ENCODE measurements around the gene PLA2G6.

Gene PLA2G6

DNA sequence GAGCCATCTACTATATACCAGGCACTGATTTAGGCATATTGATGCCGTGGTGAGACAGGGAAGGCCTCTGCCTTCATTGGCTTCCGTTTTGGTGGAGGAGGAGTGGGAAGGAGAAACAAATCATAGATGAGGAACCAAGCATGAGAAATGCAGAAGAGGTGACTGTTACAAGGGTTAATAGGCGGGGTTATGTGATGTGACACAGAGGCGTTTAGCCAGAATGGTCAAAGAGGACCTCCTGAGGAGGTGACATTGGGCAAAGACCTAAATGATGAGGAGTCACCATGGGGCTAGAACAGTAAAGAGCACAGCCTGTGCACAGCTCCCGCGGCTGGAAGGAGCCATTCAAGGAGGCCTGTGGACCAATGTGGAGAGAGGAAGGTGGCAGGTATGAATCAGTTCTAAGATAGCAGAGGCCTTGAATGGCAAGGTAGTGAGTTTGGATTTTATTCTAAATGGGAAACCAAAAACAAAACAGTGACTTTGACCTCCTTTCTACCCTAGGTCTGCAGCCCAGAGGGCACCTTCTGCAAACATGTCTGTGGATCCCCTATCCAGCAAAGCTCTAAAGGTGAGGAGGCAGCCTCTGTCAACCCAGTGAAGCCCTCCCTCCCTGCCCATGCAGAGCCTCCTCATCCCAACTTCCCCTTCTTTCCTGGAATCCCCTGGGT lies 31.8 kb upstream of the PLA2G6 start:
- DNase-seq: no peak

DNA sequence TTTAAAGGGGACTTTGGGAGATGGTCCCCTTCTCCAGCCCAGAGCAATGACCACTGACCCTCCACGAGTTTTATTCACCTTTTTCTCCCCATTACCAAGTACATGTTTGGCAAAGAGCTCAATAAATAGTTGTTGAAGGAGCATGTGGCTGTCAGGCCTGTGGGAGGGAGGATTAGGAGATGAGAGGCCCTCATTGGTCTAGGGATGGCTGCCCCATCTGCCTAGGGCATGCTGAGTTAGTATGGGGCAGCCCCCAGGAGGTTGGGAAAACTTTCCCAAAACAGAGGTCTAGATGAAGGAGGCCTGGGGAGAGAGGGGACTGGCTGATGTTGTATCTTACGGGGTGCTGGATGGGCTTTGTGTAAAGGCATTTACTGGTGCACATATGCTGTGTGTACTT lies 30.8 kb upstream of the PLA2G6 start:
- no peak for DNase-seq

DNA sequence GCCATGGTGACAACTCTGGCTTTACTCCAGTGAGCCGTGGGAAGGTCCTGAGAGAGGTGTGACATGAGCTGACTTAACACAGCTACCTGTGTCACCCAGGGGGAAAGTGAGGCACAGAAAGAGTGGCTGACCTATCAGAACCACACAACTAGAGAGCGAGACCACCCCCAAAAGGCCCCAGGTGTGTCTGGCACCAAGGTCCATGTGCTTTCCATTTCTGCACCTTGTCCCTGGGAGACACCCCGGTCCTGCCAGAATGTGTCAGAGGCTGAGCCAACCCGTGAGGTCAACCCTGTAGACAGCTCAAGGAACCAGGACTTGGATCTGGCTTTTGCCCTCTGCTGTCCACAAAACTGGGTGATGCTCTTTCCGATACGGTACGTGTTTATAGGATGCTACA lies 29.9 kb upstream of the PLA2G6 start:
- no peak for DNase-seq

DNA sequence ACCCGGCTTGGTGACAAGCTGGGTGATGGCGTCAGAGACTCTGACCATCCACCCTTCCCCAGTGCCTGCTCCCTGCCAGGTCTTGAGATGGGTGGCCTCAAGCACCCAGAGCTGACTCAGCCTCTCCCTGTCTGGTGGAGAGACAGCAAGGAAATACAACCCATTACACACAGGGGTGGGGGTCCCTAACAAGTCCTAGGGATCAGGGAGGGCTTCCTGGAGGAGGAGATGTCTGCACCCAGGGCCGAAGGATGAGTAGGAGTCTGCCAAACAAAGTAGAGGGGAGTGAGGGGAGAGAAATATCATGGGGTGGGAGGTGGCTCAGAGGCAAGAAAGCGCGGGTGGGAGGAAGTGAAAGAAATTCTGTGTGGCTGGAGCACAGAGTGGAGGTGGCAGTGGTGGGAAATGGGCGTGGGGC lies 26.9 kb upstream of the PLA2G6 start:
- no peak for DNase-seq

DNA sequence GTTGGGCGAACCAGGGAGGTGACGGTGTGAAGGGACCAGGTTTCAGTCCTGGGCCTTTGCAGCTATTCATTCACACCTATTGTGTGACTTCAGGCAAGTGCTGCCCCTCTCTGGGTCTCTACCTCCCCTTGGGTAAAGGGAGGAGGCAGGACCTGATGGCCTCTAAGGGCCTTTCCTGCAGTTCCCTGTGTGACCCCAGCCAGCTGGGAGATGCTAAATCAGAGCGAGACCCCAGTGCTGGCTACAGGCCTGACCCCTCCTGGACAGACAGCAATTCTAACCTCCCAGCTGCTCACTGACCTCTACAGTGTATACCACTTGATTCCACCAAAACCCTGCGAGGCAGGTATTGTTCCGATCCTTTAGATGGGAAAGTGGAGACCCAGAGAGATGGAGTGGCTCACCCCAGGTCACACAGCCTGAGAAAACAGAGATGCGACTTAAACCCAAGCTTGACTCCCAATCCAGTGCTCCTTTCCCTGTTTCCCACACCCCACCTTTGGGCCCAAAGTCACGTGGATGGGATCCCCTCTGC lies 26.3 kb upstream of the PLA2G6 start:
- DNase-seq: no peak

DNA sequence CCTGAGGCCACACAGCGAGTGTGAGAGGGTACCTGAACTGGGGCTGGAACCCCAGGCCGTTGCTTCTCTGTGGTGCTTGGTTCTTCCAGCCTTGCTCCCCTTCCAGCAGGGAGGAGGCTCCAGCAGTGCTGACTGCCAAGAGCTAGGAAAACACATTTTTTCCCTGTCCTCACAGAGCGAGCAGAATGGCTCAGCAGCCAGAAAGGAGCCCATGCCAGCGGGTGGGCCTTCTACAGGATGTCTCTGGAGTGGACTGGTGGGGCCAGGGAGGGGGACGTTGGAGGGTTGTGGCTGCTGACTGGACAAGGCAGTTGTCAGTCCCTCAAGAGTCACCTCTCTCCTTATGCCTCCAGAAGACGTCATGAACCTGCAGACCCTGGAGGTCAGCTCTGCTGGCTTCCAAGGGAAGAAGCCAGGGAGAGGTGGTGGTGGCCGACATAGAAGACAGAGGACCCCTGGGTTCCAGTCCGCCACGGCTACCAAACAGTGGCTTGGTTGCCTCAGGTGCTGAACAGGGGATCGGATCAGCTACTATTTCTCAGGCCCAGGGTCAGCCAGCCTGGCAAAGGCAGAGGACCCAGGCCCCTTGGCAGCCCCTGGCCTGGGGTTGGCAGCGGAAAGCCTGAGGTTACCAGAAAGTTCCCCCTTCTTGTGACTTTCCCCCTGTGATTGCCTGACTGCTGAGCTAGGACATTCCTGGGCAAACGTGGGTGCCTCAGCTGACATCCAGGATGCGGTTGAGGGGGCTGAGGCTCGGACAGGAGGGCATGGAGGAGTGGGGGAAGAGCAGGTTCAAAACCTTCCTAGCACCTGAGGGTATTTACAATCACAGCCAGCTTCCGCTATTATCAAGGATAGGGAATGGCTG lies 23.9 kb upstream of the PLA2G6 start:
- DNase-seq: no peak

DNA sequence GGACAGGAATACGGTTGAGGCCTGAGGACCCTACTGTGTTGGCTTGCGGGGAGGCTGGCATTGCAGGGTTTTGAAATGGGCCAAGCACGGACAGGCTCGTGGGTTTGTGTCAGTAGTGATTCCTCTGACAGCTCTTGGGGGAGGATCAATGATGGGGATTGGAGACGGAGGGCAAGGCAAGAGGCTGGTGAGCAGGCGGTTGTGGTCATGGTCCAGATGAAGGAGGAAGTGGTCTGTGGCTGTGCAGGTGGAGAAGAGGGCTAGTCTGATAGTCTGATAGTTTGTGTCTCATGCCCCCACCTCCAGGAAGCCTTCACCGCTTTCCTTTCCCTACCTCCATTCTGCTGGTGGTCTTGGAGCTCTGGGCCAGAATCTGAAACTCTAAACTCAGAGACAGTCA lies 23.2 kb upstream of the PLA2G6 start:
- DNase-seq: peak; percentile 52

DNA sequence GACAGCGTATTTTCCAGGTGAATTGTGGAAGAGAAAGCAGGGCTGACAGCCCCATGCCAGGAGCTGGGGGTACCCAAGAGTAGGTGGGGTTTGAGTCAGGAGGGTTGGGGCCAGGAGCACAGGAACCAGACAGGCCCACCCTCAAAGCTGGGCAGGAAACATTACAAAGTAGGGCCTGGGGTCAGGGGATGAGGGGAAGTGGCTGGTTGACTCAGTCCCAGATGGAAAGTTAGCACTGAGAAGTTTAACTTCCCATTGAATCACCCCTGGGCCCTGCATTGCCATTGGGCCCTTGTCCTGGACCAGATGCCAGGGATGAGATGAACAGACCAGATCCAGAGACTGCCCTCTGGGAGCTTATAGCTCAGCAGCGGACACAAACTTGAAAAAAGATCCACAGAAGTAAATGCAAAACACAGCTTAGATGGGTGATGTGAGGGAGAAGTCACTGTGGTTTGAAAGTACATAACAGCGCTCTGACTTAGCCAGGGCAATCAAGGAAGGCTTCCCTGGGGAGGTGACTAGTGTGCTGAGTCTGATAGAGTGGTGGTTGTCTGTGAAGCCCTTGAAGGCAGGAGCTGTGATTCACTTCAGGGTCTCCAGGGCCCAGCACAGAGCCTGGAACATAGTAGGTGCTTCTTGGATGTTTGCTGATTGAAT lies 22.4 kb upstream of the PLA2G6 start:
- DNase-seq: no peak

DNA sequence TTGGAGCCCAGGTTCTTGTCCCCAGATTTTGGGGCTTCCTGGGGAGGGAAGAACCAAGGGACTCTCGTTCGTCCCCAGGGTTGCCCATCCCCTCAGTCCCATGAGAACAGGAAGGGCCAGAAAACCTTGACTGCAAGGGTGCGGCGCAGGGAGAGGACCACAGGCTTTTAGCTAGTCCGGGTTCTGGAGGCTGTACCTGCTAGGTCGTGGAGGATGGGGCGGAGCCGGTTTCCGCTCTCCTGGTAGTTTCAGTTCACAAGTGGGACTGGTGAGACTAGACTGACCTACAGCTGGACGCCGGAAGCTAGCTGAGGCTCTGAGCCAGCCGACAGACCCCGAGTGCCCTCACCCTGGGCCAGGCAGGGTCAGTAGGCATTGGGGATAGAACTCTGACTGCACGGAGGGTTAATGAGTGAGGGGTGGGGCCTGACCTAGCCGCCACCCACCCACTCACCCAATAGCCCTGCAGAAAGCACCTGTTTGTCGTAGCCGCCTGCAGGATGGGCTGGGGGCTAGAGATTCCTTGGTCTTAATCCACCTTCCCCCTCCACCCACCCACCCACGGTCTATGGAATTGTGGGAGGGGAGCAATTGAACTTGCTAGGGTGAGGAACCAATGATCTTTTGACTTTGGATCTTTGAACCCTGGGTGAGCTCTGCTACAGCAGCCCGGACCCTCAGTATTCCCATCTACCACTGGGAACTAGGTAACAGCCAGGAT lies 21.6 kb upstream of the PLA2G6 start:
- peak; percentile 53 for DNase-seq

DNA sequence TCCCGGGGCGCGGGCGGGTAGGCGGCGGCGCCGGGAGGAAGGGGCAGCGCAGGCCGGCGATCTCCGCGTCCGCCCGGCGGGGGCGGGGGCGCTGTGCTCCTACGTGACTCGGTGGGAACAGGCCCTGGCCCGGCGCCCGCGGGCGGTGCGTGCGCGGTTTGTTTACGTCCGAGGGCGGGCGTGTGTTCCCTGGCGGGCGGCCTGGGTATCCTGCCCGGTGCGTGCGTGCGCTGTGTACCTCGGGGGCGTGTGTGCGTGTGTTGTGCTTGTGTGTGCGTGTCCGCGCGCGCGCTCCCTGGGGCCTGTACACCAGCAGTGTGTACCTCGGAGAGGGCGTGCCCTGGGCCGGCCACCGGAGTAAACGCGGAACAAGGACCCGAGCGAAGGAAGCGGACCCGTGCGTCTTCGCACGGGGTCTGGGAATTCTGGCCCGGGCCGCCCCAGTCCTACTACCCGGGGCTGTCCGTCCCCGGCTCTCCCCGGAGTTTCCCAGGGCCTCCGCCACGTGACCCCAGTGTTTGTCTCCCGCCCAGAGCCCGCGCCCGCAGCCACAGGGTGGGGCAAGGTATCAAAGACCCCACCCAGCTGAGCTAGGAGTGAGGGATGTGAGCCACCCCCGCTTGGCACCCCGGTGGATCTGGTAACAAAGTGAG lies 20.9 kb upstream of the PLA2G6 start:
- DNase-seq: peak; percentile 74

DNA sequence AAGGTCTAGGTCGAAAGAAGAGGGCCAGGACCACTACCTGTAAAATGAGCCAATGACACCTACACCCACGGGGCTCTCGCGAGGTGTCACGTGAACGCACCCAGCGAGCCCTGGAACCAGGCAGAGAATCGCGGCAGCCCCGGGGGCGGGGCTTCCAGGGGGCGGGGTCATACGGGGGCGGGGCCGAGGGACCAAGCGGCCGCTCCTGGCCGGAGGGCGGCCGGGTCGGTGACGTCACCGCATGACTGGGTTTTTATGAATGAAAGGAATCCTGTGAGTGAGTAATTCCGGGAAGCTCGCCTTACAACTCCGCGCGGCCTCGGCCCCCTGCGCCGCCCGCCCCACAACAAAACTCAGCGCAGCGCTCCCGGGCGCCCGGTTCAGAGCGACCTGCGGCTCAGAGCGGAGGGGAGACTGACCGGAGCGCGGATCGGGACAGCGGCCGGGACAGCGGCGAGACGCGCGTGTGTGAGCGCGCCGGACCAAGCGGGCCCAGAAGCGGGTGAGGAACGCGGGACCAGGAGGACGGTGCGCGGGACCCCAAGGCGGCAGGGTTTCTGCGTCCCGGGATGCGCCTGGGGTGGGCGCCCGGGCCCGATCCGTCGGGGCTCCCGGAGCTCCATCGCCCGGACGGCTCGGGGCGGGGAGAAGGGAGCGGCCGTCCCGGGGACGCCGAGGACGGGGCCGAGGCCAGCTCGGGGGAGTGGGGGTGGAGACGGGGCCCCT lies 20.2 kb upstream of the PLA2G6 start, which contains the start of gene MAFF:
MAFF (plus strand) TSS at position 284 of the 726 bp plus-strand sequence. CDS start 11,860 bp downstream, outside the sequence.
- peak; percentile 94 for DNase-seq

DNA sequence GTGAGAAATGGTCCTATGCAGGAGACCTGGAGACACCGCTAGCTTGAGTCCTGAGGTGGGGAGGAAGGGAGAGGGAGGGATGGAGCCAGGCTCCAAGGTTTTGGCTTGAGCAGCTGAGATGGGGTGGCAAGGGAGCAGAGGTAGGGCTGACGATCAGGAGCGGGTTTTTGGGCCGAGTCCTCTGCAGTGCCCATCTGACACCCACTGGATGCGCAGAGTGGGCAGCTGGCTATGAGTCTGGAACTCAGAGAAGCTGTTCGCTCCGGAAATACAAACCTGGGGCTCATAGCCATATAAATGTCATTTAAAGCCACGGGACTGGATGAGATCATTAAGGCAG lies 19.7 kb upstream of the PLA2G6 start:
- no peak for DNase-seq

DNA sequence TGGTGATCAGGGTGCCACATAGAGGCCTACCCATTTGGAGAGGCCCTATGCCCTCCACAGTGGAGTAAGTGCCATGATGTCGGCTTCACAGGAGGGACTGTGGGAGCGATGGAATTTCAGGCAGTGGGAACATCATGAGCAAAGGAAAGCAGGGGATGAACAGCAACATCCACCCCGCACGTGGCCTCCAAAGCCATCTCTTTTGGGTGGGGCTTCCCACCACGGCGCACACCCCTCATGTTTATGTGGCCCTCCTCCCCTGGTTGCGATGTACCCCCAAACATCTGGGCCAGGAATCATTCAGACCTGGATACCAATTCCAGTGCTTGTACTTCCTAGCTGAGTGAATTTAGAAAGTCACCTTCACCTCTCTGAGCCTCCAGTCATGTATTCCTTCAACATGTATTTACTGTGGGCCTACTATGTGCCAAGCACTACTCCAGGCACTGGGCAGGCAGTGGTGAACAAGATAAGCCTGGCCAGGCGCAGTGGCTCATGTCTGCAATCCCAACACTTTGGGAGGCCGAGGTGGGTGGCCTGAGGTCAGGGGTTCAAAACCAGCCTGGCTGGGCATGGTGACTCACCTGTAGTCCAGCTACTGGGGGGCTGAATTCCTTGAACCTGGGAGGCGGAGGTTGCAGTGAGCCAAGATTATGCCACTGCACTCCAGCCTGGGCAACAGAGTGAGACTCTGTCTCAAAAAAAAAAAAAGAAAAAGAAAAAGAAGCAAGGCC lies 18.4 kb upstream of the PLA2G6 start:
- no peak for DNase-seq

DNA sequence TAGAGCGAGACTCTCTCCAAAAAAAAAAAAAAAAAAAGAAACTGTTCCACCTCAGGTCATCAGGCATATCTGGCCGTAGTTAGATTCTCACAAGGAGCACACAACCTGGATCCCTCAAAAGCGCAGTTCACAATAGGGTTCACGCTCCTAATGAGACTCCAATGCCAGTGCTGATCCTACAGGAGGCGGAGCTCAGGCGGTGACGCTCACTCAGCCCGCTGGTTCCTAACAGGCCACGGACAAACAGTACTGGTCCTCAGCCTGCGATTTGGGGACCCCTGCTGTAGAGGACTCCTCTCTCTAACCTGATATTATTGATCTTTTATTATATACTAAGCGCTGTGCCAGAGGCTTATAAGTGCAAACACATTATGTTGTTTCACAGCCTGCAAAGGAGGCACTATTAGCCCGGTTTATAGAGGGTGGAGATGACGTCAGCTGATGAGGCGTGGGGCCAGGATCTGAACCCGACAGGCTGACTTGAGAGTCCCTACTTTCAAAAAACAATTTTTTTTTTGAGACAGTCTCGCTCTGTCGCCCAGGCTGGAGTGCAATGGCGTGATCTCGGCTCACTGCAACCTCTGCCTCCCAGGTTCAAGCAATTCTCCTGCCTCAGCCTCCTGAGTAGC lies 15.3 kb upstream of the PLA2G6 start:
- DNase-seq: no peak

DNA sequence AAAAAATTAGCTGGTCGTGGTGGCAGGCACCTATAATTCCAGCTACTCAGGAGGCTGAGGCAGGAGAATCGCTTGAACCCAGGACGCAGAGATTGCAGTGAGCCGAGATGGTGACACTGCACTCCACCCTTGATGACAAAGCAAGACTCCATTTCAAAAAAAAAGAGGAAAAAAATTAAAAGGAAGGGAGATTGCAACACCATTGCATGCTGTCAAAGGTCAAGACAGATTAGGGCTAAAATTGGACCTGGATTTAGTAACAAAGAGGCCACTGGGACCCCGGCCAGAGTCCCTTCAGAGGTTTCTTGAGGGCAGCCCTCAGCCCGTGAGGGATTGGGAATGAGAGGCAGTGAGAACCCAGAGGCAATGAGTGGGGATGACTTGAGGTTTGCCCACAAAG lies 11.9 kb upstream of the PLA2G6 start:
- DNase-seq: no peak

DNA sequence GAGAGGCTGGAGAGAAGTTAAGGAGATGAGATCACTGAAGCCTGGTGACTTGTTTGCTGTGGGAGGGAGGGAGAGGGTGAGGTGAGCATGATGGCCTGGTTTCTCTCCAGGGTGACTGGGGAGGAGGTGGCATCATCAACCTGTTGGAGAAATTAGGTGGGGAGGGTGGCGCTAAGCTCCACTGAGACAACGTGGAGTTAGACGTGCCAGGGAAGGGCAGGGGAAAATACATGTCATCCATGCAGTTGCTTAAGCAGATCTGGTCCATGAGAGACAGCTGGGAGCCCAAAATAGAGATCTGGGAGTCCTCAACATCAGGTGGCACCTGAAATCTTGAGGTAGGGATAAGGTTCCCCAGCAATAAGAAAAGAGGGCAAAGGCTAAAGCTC lies 10.8 kb upstream of the PLA2G6 start:
- DNase-seq: no peak

DNA sequence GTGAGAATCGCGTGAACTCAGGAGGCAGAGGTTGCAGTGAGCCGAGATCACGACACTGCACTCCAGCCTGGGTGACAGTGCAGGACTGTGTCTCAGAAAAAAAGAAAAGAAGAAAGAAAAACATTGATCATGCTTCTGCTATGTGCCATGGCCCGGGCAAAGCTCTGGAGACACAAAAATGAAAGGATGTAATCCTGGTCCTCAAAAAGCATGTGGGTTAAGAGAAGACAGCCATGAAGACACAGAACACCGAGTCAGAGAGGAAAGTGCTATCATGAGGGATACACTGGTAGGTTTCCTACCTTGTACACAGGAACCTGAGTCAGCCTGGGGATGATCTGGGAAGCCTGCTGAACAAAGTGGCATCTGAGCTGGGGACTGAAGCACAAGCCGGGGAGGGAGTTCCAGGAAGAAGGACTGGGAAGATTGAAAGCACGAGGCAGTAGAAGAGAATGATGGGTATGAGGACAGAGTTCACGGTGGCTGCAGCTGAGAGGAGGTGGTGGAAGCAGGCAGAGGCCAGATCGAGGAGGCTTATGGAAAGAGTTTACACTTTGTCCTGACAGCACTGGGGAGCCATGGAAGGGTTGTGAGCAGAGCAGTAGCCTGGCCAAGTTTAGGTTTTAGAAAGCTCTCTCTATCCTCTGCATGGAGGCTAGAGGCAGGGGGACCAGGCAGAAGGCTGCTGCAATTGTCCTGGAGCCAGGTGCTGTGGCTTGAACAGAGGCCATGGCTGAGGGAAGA lies 10.3 kb upstream of the PLA2G6 start:
- no peak for DNase-seq

DNA sequence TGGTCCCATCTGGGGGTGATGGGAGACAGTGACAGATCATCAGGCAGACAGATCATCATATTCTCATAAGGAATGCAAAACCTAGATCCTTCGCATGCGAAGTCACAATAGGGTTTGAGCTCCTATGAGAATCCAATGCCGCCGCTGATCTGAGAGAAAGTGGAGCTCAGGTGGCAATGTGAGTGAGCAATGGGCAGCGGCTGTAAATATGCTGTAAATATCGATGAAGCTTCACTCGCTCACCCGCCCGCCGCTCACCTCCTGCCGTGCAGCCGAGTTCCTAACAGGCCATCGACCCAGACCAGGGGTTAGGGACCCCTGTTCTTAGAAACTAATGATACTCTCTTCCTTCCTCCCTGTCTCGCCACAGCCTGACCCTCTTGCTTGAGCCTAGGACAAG lies 9.4 kb upstream of the PLA2G6 start:
- DNase-seq: no peak

DNA sequence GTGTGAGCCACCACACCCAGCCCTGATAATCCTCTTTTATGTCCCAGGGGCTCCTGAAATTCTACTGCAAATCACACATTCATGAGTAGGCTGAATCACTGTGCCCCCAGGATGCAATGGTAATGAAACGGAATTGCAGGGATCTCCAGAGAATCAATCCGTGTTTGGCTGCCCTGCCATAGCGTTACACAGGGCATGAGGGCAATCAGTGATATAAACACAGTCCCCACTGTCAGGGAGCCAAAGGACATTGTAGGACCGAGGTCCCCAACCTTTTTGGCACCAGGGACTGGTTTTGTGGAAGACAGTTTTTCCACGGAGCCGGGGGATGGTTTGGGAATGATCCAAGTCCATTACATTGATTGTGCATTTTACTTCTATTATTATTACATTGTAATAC lies 9.0 kb upstream of the PLA2G6 start:
- no peak for DNase-seq

DNA sequence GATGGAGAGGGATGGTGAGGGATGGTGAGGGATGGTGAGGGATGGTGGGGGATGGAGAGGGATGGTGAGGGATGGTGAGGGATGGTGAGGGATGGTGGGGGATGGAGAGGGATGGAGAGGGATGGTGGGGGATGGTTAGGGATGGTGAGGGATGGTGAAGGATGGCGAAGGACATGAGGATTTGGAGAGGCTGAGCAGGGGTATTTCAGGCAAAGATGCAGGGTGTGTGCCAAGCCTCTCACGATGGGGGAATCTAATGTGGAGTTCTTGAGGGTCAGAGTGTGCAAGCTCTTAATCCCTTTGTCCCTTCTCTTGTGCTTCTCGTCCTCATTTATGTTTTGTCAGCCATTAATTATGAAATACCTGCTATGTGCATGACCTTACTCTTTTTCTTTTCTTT lies 7.5 kb upstream of the PLA2G6 start:
- no peak for DNase-seq

All from CD4-positive, alpha-beta T cell treated with Interleukin-17A for 1 hour (primary cell).